ENCODE results near the gene CHIT1. TPM values are rescaled to one million over a fixed set of nuclear protein-coding genes. Genes with fewer than 3 reads are reported as not detected.

The CHIT1 gene
- total RNA-seq, 1 donor from 2014 or later = 225 TPM

DNA sequence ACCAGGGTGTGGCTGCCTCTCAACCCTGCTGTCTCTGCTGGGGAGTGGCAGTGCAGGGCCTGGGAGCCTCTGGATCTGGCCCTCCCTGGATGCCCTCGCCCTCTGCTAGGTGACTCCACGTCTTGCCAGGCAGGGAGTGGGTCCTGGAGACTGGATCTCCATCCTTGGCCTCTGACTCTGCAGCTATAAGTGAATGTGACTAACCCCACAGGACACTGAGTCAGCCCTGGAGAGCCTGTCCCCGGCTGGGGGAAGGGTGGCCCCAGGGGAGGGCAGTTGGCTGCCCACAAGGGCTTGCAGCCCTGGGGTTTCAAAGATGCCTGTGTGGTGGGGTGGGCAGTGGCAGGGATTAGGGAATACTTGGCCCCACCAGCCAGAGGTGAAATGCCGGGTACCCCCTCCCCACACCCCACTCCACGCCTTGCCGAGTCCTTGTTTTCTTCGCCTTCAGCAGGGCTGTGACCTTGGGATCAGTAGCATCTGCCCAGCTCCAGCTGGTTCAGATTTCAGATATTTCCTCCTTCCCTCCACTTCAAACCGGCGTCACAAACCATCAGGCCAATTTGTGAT is 51.9 kb downstream of the CHIT1 start:
- no peak overlapping the region for H3K27ac ChIP-seq
- no peaks in the 10 kb centered on the region for H3K36me3 ChIP-seq
- no peak for DNase-seq
- H3K4me3 ChIP-seq = no peak overlapping the region
- peaks cover 21% of the 10 kb centered on the region for H3K4me1 ChIP-seq
- intact Hi-C loops (cut with DNase I) = no loop called here
- TF ChIP-seq CTCF (IDR thresholded peaks at IDR 0.05) = no peak
- no peaks in the 10 kb centered on the region for H3K27me3 ChIP-seq (ENCODE audit: low read depth)
- ATAC-seq = peak in 1 of 2 donors; percentile 16
- no peaks in the 10 kb centered on the region for H3K9me3 ChIP-seq

- Histone ChIP-seq H3K27ac (no peak overlapping the region), H3K4me3 (no peak overlapping the region), H3K9me3 (no peaks in the 10 kb centered on the region), H3K27me3 (ENCODE audit: low read depth) (no peaks in the 10 kb centered on the region), H3K36me3 (no peaks in the 10 kb centered on the region), H3K4me1 (peaks cover 21% of the 10 kb centered on the region)
- DNase-seq = no peak
- no peak for TF ChIP-seq CTCF (IDR thresholded peaks at IDR 0.05)
- intact Hi-C loops (cut with DNase I) = no loop called here
- ATAC-seq = no peak
Measured at GRCh38 chr1:203177036-203177405, 52.5 kb downstream of the CHIT1 start.

DNA sequence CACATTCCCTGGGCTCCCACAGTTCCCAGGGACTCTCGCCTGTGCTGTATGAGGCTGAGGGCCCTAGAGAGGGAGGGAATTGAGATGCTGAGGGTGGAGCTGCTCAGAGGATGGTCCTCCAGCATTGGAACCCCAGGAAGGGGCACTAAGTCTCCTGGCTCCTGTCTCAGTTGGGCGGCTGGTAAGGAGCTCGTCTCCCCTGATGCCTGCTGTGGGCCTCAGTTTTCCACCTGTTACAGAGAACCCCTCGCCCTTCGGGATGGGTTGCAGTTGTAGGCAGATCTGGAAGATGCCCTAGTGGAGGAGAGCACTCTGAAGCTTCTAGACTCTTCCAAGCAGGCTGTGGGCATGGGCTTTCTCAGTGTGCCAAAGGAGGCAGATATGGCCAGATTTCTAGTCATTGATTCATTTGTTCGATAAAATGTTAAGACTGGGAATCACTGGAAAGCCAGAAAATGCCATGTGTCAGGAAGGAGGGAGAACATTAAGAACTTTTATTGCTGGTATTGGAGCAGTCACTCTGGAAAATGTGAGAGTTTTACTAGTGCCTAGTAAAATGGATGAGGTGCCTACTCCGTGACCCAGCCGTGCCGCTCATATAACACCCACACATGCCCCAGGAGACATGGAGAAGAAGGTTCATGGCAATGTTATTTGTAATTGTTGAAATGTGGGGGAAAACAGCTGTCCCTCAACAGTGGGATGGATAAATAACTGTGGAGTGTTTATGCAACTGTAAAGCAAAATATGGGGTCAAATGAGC is 53.0 kb downstream of the CHIT1 start:
- H3K9me3 ChIP-seq = no peaks in the 10 kb centered on the region
- no peak overlapping the region for H3K27ac ChIP-seq
- H3K4me3 ChIP-seq = no peak overlapping the region
- DNase-seq = no peak
- H3K4me1 ChIP-seq = peaks cover 21% of the 10 kb centered on the region
- intact Hi-C loops (cut with DNase I) = no loop called here
- no peak for ATAC-seq
- H3K36me3 ChIP-seq = no peaks in the 10 kb centered on the region
- no peak for TF ChIP-seq CTCF (IDR thresholded peaks at IDR 0.05)
- H3K27me3 ChIP-seq (ENCODE audit: low read depth) = no peaks in the 10 kb centered on the region

DNA sequence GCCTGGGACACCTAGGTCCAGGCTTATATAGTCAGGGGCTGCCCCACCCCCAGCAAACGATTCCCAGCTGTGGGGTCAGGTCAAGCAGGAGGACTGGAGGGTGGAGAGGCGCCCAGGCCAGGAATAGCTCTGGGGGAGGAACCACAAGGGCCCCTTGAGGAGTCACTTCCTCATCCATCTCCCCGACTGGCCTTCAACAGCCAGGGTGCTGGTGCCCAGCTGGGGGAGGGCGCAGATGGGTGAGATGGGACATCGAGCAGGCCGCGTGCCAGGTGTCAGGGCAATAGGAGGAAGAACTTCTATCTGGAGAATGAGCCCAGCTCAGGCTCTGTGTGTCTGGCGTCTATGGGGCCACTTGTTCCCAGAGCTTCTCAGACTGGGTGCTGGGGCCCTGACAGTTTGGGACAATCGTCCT is 53.6 kb downstream of the CHIT1 start:
- intact Hi-C loops (cut with DNase I) = no loop called here
- Histone ChIP-seq H3K4me1 (peaks cover 21% of the 10 kb centered on the region), H3K27me3 (ENCODE audit: low read depth) (no peaks in the 10 kb centered on the region), H3K4me3 (no peak overlapping the region), H3K27ac (no peak overlapping the region), H3K9me3 (no peaks in the 10 kb centered on the region), H3K36me3 (no peaks in the 10 kb centered on the region)
- ATAC-seq (peak; percentile 30 to 56), DNase-seq (no peak)
- no peak for TF ChIP-seq CTCF (IDR thresholded peaks at IDR 0.05)

- no peak for ATAC-seq
- intact Hi-C loops (cut with DNase I) = no loop called here
- no peaks in the 10 kb centered on the region for H3K36me3 ChIP-seq
- H3K4me1 ChIP-seq = peaks cover 21% of the 10 kb centered on the region
- no peak for TF ChIP-seq CTCF (IDR thresholded peaks at IDR 0.05)
- no peaks in the 10 kb centered on the region for H3K9me3 ChIP-seq
- no peaks in the 10 kb centered on the region for H3K27me3 ChIP-seq (ENCODE audit: low read depth)
- no peak for DNase-seq
- no peak within 1 kb of the TSS for H3K4me3 ChIP-seq
- no peak within 1 kb of the TSS for H3K27ac ChIP-seq
Measured at GRCh38 chr1:203175237-203175826, 54.1 kb downstream of the CHIT1 start, which contains the start of gene MYBPH. MYBPH (minus strand) TSS chr1:203175826; CDS start chr1:203175755, 71 bp downstream.
